Activated naive CD4-positive, alpha-beta T cell treated with anti-CD3 and anti-CD28 coated beads, Interleukin-2, amount 50 U/mL, for 72 hours (primary cell): ENCODE data around the gene BTF3. TPM values are rescaled to one million over a fixed set of nuclear protein-coding genes. Genes with fewer than 3 reads are reported as not detected.
"Not testable (repeated sequence)": the region's sequence is repeated elsewhere in the genome, so short reads cannot be mapped to it uniquely, and the experiment has no call there.

Source experiments
- ATAC-seq, 2 donors: fragments of 150-1000 bp; cut with Tn5 transposase; 2 replicates each; pipeline ENCODE4 v1.10.0; 2021; ENCODE audit warnings: mild to moderate bottlenecking in 2 of 2, moderate library complexity in 2 of 2
- DNase-seq, 2 donors: peaks; one replicate each; pipeline ENCODE4 v3.0.0; 2021 to 2022; ENCODE audit warnings: low spot score in 2 of 2
- H3K27ac Mint-ChIP-seq, 2 donors: one replicate each; pipeline ENCODE4 v1.8.0; 2022; ENCODE audit warnings: mild to moderate bottlenecking in 2 of 2, mixed read lengths in 2 of 2
- H3K36me3 Mint-ChIP-seq, 2 donors: one replicate each; pipeline ENCODE4 v1.8.0; 2022; ENCODE audit warnings: mixed read lengths in 2 of 2
- H3K9me3 Mint-ChIP-seq, 2 donors: one replicate each; pipeline ENCODE4 v1.8.0; 2022; ENCODE audit warnings: mixed read lengths in 2 of 2
- total RNA-seq, 2 donors: library from RNA; stranded (reverse); gene quantifications; one replicate each; pipeline ENCODE4 v1.2.3, GENCODE V29; 2022

BTF3 gene
- 100 to 1,000 TPM; 971 TPM for total RNA-seq

DNA sequence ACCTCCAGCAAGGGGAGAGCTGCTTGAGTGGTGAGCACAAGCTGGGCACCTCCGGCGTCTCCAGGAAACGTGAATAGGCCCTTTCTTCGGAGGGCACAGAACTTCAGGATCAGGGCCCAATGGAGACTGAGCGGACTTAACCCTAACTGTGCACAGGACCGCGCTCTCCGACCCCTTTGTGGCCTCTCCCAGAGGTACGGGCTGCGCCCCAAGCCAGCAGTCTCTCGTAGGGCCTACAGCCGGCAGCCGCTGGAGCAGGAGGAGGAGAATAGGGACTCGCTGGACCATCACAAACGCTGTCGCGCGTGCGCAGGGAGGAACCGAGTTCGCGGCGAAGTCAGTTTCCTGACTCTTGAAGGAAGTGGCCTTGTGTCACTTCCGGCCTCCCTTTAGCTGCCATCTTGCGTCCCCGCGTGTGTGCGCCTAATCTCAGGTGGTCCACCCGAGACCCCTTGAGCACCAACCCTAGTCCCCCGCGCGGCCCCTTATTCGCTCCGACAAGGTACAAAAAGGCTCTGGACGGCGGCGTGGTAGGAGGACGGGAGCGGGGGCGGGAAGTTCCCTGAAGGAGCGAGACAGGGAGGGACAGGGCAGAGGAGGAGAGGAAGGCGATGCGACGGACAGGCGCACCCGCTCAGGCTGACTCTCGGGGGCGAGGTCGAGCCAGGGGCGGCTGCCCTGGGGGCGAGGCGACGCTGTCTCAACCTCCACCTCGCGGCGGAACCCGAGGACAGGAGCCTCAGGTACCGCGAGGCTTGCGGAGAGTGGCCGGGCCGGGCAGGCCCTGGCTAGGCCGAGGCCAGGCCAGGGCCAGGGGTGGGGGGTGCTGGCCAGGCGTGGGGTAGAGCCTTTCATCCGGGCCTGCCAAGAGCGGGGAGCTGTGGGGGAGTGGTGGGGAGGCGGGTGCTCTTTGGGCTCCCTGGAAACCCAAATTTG lies at the start of gene BTF3:
Gene BTF3, plus strand, starts transcription at position 386 of the 936 bp plus-strand sequence. Its CDS starts 226 bp downstream, at position 612.
- H3K27ac Mint-ChIP-seq, result peak within 1 kb of the TSS; percentile 99
- ATAC-seq (peak; percentile 96 to 97), DNase-seq (peak; percentile 89 to 92)
- no peaks in the 10 kb centered on the region for H3K9me3 Mint-ChIP-seq
- peaks cover 30 to 34% of the 10 kb centered on the region in 2 donors for H3K36me3 Mint-ChIP-seq

DNA sequence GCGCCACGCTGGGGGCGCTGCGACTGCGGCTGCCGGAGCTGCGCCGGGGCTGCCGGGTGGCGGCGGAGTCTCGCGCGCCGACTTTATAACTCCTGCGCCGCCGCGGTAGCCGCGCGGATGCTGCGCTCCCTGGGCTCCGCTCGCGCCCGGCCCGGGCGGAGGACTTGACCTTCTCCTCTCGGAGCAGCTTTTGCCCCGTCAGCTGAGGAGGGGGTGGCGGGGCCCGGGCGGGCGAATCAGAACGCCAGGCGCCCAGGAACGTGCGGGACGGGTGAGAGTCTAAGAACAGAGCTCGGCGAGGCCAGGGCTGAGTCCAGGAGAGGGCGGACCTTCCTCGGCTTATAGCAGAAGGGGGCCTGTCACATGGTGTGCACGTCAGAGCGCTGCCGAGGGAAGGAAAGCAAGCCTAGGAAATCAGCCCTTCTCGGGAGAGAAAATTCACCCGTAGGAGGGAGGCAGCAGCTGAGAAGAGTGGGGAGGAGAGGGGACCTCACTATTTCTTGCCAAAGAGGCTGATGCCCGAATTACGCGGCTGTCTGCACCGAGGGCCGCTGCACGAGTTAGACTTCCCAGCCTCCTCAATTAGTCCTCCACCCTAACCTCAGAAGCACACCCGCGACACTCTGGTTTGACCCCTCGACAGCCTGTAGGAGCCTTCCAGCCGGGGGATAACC lies 49.6 kb upstream of the BTF3 start, which contains the start of gene FOXD1:
Gene FOXD1, minus strand, starts transcription at position 315 of the 674 bp plus-strand sequence. CDS start 415 bp downstream, outside the sequence.
- H3K36me3 Mint-ChIP-seq, result peaks cover 0 to 29% of the 10 kb centered on the region in 2 donors
- DNase-seq, result peak in 1 of 2 donors; percentile 53
- H3K9me3 Mint-ChIP-seq, result peaks cover 0 to 3% of the 10 kb centered on the region in 2 donors
- peak; percentile 78 to 80 for ATAC-seq
- peak within 1 kb of the TSS in 1 of 2 donors; percentile 44 for H3K27ac Mint-ChIP-seq

DNA sequence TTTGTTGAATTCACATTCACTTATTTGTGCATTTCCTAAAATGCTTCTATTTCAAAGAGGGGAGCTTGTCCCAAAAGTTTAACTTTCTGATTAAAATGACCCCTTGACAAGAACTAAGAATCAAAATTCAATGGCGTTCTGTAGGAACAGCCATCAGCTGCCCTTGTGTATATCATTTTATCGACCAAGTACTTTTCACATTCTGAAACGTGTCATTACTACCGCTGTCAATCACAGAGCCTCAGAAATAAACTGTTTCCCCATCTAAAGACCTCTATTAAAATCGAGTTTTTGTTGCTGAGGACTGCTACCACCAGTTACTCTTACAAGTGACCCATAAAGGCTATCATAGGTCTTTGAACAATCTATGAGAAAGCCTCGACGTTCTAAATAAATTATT lies 48.1 kb upstream of the BTF3 start:
- Mint-ChIP-seq H3K9me3 (no peaks in the 10 kb centered on the region), H3K36me3 (peaks cover 0 to 16% of the 10 kb centered on the region in 2 donors), H3K27ac (peak overlapping the region in 1 of 2 donors; percentile 91)
- DNase-seq (no peak), ATAC-seq (no peak)

DNA sequence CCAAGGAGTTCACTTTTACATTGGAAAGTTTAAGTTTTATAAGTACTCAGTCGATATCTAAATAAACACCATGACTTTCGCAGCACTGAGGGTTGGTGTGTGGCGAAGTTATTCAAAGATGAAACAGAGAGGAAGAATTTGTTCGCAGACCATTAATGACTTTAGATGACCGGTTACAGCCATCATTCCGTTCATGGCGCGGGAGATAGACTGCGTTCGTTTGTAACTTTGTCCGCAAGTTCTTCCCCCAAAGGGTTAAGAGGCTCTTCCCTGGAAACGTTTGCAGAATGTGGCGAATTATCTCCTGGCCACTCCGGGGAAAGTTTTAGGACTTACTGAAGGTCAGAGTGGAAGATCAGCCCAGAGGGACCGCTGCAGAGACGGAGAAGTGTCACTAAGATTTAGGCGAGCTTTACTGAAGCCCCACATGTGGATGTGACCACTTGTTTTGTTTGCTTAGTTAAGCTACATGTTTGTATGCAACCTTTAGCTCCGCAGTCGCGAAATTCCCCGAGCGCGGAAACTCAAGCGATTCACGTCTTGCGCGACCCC lies 47.5 kb upstream of the BTF3 start:
- Mint-ChIP-seq H3K27ac (peak overlapping the region in 1 of 2 donors; percentile 81), H3K9me3 (no peaks in the 10 kb centered on the region), H3K36me3 (peaks cover 0 to 16% of the 10 kb centered on the region in 2 donors)
- no peak for ATAC-seq
- DNase-seq, result no peak

DNA sequence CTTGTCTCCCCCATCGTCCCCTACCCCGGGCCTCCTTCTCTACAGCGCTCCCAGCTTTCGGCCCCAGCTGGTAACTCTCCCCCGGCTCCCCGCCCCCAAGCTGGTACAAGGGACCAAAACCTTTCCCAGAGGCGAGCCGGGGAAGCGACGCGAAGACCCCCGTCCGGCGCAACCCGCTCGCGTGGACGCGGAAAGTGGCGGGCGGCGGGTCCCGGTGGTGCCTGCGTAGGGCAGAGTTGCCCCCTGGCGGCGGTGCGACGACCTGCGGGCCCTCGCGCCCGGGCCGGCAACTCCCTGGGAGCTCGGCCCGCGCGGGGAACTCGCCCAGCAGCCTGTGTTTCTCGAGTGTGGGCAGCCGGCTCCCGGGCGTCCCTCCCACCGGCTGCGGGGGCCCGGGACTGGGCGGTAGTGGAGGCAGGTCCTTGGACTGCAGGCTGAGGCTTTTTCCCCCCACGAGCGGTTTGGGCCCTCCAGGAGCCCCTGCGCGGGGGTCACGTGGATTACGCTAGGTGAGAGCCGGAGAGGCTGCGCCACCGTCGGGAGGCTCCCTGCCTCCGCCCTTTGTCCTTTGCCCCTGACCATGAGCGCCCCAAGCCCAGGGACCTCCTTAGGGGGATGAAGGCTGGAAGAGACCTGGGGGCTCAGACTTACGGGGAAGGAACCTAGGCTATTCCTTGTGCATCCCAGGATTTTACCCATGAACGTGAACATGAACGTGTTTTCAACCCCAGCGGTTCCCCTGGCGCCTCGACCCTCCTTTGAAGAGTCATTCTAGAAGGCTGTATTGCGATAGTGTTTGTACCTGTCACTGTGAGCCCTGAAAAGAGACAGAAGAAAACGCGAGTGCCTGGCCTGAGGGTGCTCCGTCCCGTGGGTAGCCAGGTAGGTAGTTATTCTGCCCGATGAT lies 46.8 kb upstream of the BTF3 start:
- ATAC-seq, result peak; percentile 39 to 55
- no peak overlapping the region for H3K27ac Mint-ChIP-seq
- H3K36me3 Mint-ChIP-seq, result peaks cover 0 to 16% of the 10 kb centered on the region in 2 donors
- DNase-seq, result peak in 1 of 2 donors; percentile 84
- no peaks in the 10 kb centered on the region for H3K9me3 Mint-ChIP-seq

DNA sequence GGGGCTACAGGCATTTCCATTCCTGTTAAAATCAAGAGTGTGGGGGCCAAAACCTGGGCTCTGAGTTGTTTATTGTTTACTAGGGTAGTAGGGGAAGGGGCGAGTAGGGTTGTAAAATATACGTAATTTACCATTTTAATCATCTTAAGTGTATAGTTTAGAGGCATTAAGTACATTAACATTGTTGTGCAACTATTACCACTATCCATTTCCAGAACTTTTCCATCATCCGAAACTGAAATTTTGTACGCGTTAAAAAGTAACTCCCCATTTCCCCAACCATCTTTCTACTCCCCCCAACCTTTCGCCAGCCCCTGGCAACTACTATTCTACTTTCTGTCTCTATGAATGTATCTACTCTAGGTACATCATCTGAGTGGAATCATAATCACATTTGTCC lies 46.0 kb upstream of the BTF3 start:
- ATAC-seq (no peak), DNase-seq (no peak)
- peaks cover 0 to 16% of the 10 kb centered on the region in 2 donors for H3K36me3 Mint-ChIP-seq
- H3K9me3 Mint-ChIP-seq, result no peaks in the 10 kb centered on the region
- no peak overlapping the region for H3K27ac Mint-ChIP-seq

DNA sequence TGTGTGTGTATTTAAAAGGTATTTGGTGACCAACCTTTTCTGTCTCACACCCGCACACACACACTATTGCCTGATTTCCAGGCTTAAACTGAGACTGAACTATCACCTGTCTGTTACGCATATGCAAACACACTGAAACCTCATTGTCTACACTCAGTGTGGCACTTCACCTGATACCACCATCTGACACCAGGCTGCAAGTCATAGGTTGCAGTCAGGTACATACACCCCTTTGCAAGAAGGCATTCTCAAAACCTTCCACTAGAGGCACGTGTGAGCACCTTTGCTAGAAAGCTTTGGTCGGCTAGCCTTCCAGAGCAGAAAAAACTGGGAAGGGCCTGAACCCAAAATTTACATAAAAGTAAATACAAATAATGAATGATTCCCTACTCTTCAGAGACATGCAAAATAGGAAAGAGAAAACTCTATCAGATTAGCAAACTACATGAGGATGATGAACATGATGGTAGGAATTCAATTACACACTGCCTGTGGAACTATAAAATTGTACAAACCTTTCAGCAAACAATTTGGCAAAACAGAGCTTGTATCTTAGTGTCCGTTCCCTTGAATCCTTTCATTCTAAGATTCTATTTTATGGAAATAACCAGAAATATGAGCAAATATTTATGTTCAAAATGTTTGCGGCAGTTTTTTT lies 43.7 kb upstream of the BTF3 start:
- Mint-ChIP-seq H3K27ac (no peak overlapping the region), H3K9me3 (no peaks in the 10 kb centered on the region), H3K36me3 (peaks cover 0 to 9% of the 10 kb centered on the region in 2 donors)
- peak; percentile 46 to 69 for ATAC-seq
- no peak for DNase-seq

DNA sequence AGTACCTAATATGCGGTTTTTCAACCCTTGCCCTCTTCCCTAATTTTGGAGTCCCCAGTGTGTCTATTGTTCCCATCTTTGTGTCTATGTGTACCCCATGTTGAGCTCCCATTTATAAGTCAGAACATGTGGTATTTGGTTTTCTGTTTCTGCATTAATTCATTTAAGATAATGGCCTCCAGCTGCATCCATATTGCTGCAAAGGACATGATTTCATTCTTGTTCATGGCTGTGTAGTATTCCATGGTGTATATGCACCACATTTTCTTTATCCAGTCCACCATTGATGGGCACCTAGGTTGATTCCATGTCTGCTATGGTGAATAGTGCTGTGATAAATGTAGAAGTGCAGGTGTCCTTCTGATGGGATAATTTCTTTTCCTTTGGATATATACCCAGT lies 41.8 kb upstream of the BTF3 start:
- not testable (repeated sequence) for H3K9me3 Mint-ChIP-seq, ATAC-seq, DNase-seq, H3K36me3 Mint-ChIP-seq, H3K27ac Mint-ChIP-seq

DNA sequence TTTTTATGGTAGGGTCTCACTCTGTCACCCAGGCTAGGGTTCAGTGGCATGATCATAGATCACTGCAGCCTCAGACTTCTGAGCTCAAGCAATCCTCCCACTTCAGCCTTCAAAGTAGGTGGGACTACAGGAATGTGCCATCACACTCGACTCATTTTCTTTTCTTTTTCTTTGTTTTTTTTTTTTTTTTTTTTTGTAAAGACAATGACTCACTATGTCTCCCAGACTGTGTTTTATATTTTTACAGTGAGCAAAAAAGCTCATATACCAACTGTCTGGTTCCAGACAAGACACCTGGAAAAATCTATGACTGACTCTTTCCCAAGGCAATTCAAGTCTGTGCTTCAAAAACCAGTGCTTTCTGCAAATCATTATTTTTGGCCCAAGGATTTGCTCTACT lies 38.9 kb upstream of the BTF3 start:
- ATAC-seq (peak in 1 of 2 donors; percentile 28), DNase-seq (no peak)
- Mint-ChIP-seq H3K9me3 (no peaks in the 10 kb centered on the region), H3K36me3 (no peaks in the 10 kb centered on the region), H3K27ac (no peak overlapping the region)

DNA sequence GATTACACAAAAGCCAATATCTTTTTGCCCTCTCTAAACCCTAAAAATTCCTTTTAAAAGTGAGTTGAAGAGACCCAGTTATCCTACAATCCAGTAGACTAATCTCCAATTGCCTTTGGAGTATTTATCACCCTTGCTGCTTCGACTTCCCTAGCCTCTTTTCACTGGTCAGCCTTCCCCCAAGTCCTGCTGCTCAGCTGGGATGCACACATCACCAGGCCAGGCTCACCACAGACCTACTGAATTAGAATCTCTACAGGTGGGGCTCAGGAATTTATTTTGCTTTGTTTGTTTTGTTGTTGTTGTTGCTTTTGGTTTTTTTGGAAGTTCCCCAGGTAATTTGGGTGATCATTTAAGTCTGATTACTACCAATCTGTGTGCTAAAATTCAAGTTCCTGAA lies 38.1 kb upstream of the BTF3 start:
- Mint-ChIP-seq H3K27ac (no peak overlapping the region), H3K9me3 (no peaks in the 10 kb centered on the region), H3K36me3 (no peaks in the 10 kb centered on the region)
- no peak for ATAC-seq
- DNase-seq, result no peak

DNA sequence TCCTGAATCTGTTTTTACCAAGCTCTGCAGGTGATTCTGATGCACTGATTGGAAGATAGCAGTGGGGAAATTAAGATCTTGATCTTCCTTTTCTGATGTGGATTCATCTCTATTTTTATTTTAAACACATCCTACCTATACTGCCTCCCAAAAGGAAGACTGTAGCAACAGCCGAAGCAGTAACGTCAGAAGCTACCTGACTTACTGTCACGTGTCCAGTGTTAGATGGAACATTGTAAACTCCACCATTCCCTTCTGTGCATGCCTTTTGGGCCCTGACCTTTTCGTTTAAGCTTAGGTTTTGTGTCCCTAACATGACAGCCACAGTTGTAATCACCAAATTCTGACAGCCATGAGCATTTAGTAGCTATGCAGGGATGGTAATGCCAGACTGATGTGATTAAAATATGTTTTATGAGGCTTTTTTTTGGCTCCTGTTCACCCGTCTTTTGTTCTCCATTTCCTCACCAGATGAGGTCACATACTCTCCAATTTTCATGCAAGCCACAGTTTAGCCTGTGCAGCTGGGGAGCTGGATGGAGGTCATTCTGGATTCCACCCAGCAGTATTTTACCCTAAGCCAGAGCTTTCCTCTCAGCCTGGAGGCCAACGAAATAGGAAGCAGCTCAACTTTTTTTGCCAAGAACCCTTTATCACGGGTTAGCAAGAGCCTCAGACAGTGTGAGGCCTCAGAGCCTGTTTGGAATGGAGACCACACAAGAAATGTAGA lies 34.1 kb upstream of the BTF3 start:
- no peak overlapping the region for H3K27ac Mint-ChIP-seq
- H3K36me3 Mint-ChIP-seq, result no peaks in the 10 kb centered on the region
- DNase-seq, result no peak
- no peak for ATAC-seq
- peaks cover 0 to 4% of the 10 kb centered on the region in 2 donors for H3K9me3 Mint-ChIP-seq

DNA sequence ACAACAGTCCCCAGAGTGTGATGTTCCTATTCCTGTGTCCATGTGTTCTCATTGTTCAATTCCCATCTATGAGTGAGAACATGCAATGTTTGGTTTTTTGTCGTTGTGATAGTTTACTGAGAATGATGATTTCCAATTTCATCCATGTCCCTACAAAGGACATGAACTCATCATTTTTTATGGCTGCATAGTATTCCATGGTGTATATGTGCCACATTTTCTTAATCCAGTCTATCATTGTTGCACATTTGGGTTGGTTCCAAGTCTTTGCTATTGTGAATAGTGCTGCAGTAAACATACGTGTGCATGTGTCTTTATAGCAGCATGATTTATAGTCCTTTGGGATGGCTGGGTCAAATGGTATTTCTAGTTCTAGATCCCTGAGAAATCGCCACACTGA lies 29.6 kb upstream of the BTF3 start:
- H3K27ac Mint-ChIP-seq, DNase-seq, H3K36me3 Mint-ChIP-seq, H3K9me3 Mint-ChIP-seq, ATAC-seq: not testable (repeated sequence)

DNA sequence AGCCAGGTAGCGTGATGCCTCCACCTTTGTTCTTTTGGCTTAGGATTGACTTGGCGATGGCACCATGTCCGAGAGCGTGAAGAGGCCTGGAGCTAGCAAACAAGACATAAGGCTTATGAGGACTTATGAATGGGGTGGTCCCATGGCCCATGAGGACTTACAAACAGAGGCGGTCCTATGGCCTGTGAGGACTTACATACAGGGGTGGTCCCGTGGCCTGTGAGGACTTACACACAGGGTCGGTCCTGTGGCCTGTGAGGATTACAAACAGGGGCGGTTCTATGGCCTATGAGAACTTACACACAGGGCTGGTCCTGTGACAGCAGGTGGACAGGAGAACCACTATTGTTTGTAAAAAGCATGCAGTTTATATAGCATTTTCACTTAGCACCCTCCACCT lies 28.4 kb upstream of the BTF3 start:
- Mint-ChIP-seq H3K9me3 (peaks cover 0 to 4% of the 10 kb centered on the region in 2 donors), H3K27ac (no peak overlapping the region), H3K36me3 (no peaks in the 10 kb centered on the region)
- DNase-seq, result no peak
- ATAC-seq, result no peak

DNA sequence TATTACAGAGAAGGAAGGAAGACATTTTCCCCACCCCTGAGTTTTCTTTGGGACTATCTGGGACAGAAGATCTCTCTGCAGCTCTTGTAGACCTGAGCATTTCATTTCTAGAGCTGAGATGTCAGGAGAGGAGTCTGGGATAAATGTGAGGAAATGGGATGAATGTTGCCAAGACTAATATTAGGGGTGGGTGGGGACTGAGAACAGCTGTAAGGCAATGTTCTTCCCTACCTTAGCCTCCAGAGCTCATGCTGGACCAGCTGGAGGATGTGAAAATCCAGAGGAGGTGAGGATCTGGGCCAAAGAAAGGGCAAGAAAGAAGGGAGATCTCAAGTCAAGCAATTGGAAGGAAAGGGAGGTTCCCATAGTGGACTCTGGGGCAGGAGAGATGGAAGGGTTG lies 26.6 kb upstream of the BTF3 start:
- DNase-seq (no peak), ATAC-seq (no peak)
- Mint-ChIP-seq H3K36me3 (no peaks in the 10 kb centered on the region), H3K27ac (no peak overlapping the region), H3K9me3 (peaks cover 0 to 4% of the 10 kb centered on the region in 2 donors)

DNA sequence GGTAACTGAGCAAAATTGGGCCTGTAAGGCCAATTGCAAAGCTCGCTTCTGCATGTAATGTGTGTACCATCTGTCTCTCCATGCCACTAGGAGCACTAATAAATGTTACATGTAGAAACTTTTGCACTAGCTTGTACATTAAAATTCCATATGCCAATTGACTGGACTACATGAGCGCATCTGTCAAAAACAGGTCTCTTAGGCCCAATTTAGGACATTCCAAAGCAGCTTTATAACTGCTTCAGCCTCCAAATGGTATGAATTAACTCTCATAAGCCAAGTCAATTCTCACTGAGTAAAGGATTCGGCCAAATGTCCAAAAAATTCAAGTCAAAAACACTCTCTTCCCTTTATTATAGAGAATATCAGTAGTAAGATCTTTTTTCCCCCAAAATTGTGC lies 26.1 kb upstream of the BTF3 start:
- peaks cover 0 to 4% of the 10 kb centered on the region in 2 donors for H3K9me3 Mint-ChIP-seq
- H3K27ac Mint-ChIP-seq, result no peak overlapping the region
- no peaks in the 10 kb centered on the region for H3K36me3 Mint-ChIP-seq
- ATAC-seq (no peak), DNase-seq (no peak)
